Heart right ventricle (tissue), 16 donors: ENCODE measurements around the gene PTPN4. TPM values are rescaled to one million over a fixed set of nuclear protein-coding genes. Genes with fewer than 3 reads are reported as not detected.
A peak's percentile ranks its signal among the peaks of the same experiment; 100 is the strongest.

Source experiments
- ATAC-seq, 8 donors: fragments of 200-7000 bp; cut with Tn5 transposase; one replicate each; pipeline ENCODE4 v1.9.1; 2020; ENCODE audit warnings: mild to moderate bottlenecking in 8 of 8, moderate library complexity in 8 of 8, moderate number of reproducible peaks in 1 of 8
- DNase-seq, 2 donors: peaks; one replicate each; pipeline ENCODE4 v3.0.0-alpha.2; 2020
- H3K27ac ChIP-seq, 10 donors: fragments of 200-600 bp; sonication (generic) in 2 of 10; one replicate each; pipeline versions ENCODE4 v1.5.0 to v1.8.0; 2020 to 2022; ENCODE audit warnings: mild to moderate bottlenecking in 3 of 10
- H3K27me3 ChIP-seq, 7 donors: fragments of 200-600 bp; one replicate each; pipeline ENCODE4 v1.8.0; 2021 to 2022; ENCODE audit warnings: mild to moderate bottlenecking in 2 of 7
- H3K36me3 ChIP-seq, 9 donors: fragments of 200-600 bp; sonication (generic) in 1 of 9; one replicate each; pipeline versions ENCODE4 v1.5.0 to v1.8.0; 2020 to 2022; ENCODE audit warnings: mild to moderate bottlenecking in 2 of 9
- H3K4me1 ChIP-seq, 9 donors: fragments of 200-600 bp; sonication (generic) in 1 of 9; one replicate each; pipeline versions ENCODE4 v1.5.0 to v1.8.0; 2020 to 2022; ENCODE audit warnings: mild to moderate bottlenecking in 4 of 9
- H3K4me3 ChIP-seq, 10 donors: fragments of 200-600 bp; sonication (generic) in 2 of 10; one replicate each; pipeline versions ENCODE4 v1.5.0 to v1.8.0; 2020 to 2022; ENCODE audit warnings: mild to moderate bottlenecking in 7 of 10, moderate library complexity in 2 of 10
- H3K9me3 ChIP-seq, 11 donors: fragments of 200-600 bp in 10 of 11; sonication (generic) in 2 of 11; one replicate each; pipeline versions ENCODE4 v1.5.0 to v1.8.0; 2013 to 2022; ENCODE audit warnings: mild to moderate bottlenecking in 2 of 11, control low read depth in 1 of 11, moderate library complexity in 1 of 11
- WGBS, 2 donors: extraction: QIAGEN DNeasy Blood & Tissue Kit; methylation state at CpG; one replicate each; pipeline ENCODE4 v1.1.7; 2013; ENCODE audit warnings: inconsistent platforms in 1 of 2; 5-methylcytosine and 5-hydroxymethylcytosine counted together
- intact Hi-C, 10 donors: fragments of 100-400 bp; cut with DNase I; formaldehyde crosslinking; loops; one replicate each; pipeline versions ENCODE4 v1.11.1 to v1.14.2; 2022
- polyA plus RNA-seq, 2 donors: library from polyadenylated mRNA; stranded (reverse); fragments of 200-250 nt; gene quantifications; one replicate each; pipeline ENCODE4 v1.2.3, GENCODE V29; 2013
- total RNA-seq, 10 donors: library from RNA; stranded (reverse); fragmentation: NEBNext Ultra II Directional in 3 of 10; extraction: Animal tissue kit (Norgen Biotek cat#: 25700) in 3 of 10; gene quantifications; one replicate each; pipeline versions ENCODE4 v1.2.1 to v1.2.4, GENCODE V29; 2021 to 2023
- TF ChIP-seq, protein P1 (sequence below), 9 donors: fragments of 200-600 bp; sonication (generic) in 2 of 9; IDR thresholded peaks; one replicate each; pipeline versions ENCODE4 v1.5.0 to v1.8.0; 2021 to 2022; ENCODE audit warnings: antibody characterized with exemption in 9 of 9, mild to moderate bottlenecking in 5 of 9, moderate library complexity in 1 of 9
- donor health status: Arrhythmogenic right ventricular cardiomyopathy.
- donor health status: ischemic (EF 13 %, LVEDD 7.1; RV severe dilation, severe dysfunction).
- donor health status: healthy with polysubstance abuse.
- donor health status: DM: no; HTN: yes; CAD: no.
- donor health status: DM: no; HTN: no; CAD: no.
- donor health status: ischemic (EF 25% LVEDD 6.9; RV normal size, moderate dysfunction).
- donor health status: ischemic (EF 25% LVEDD 5.7; RV mildly dilated, moderate dysfunction).
- donor health status: healthy.
- donor health status: DM: yes; HTN: yes; CAD: no.
- donor health status: Ischemic cardiomyopathy.
- donor health status: ischemic (EF 35%, LVEDD 5.7; RV mildly dilated, moderate dysfunction).
- donor health status: nonischemic (EF 11% LVEDD 7.7; RV severe dilation, severe dysfunction).
- donor health status: DM: yes; HTN: yes; CAD: no.
- donor health status: PGD.
- donor health status: ischemic (EF 29% LVEDD 5.4; RV normal size, mild dysfunction).
- donor health status: nonischemic (EF 23%, LVEDD 6.1; RV moderate dilation, normal function).

PTPN4 gene
- total and polyA plus RNA-seq, 12 donors: 2.5 to 56.1 (median 44.7) TPM

DNA sequence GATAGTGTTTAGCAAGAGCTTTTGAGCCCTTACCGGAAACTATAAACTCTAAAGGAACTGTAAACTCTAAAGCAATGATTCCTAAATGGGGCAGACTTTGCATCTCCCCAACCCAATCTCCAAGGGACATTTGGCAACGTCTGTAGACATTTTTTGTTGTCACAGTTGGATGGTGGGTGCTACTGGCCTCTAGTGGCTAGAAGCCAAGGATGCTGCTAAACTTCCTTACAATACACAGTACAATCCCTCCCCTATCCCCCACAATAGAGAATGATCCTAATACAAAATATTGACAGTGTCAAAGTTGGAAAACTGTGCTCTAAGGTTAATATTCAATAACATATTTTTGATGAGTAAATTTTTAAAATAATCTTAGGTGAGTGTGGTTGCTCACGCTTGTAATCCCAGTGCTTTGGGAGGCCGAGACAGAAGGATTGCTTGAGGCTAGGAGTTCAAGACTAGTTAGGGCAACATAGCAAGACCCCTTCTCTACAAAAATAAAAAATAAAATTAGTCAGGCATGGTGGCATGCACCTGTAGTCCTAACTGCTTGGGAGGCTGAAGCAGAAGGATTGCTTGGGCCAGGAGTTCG lies 66.7 kb downstream of the PTPN4 start:
- no peak overlapping the region for H3K27ac ChIP-seq
- no peak for DNase-seq
- no peaks in the 10 kb centered on the region for H3K27me3 ChIP-seq
- intact Hi-C loops: loop anchor here in 5 of 10 donors (2.0 to 5.0 kb wide), 4 partner anchors 70 to 124 kb away; no protein-coding TSS in a partner anchor
- H3K4me1 ChIP-seq: peaks cover 0 to 21% (median 7%) of the 10 kb centered on the region in 9 donors
- H3K4me3 ChIP-seq: no peak overlapping the region
- H3K36me3 ChIP-seq: peaks cover 0 to 6% (median 0%) of the 10 kb centered on the region in 9 donors
- ATAC-seq: peak in 3 of 8 donors; percentile 57 to 59 (median 57)
- TF ChIP-seq, protein P1, sequence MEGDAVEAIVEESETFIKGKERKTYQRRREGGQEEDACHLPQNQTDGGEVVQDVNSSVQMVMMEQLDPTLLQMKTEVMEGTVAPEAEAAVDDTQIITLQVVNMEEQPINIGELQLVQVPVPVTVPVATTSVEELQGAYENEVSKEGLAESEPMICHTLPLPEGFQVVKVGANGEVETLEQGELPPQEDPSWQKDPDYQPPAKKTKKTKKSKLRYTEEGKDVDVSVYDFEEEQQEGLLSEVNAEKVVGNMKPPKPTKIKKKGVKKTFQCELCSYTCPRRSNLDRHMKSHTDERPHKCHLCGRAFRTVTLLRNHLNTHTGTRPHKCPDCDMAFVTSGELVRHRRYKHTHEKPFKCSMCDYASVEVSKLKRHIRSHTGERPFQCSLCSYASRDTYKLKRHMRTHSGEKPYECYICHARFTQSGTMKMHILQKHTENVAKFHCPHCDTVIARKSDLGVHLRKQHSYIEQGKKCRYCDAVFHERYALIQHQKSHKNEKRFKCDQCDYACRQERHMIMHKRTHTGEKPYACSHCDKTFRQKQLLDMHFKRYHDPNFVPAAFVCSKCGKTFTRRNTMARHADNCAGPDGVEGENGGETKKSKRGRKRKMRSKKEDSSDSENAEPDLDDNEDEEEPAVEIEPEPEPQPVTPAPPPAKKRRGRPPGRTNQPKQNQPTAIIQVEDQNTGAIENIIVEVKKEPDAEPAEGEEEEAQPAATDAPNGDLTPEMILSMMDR (IDR thresholded peaks at IDR 0.05): peak in 8 of 9 donors; percentile 17 to 72 (median 58)
- WGBS, 2 donors: 74 to 76% methylated on average over 5 of the region's 5 CpGs
- H3K9me3 ChIP-seq: peaks cover 0 to 15% (median 0%) of the 10 kb centered on the region in 11 donors

DNA sequence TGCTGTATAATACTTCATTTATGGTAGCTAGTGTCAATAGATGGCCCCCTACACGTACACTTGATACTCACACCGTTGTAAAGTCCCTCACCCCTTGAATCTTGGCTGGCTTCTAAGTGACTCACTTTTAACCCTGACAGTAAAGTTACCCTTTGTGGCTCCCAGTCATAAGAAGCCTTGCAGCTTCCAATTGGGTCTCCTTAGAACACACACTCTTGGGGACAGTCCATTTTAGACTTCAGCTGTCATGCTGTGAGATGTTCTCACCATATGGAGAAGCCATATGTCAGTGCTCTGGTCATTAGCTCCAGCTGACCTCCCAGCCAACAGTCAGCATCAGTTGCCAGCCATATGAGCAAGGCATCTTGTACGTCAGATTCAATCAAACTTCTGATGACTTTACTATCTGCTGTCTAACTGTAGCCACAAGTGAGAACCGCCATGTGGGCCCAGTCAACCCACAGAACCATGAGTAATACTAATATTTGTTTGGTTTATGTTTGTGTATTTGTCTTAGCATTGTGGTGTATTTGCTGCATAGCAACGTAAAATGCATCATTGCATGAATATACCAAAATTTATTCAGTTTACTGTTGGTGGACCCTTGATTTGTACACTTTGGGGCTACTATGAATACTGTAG lies 68.3 kb downstream of the PTPN4 start:
- TF ChIP-seq, protein P1 (IDR thresholded peaks at IDR 0.05): no peak
- H3K4me3 ChIP-seq: no peak overlapping the region
- H3K4me1 ChIP-seq: peaks cover 0 to 24% (median 7%) of the 10 kb centered on the region in 9 donors
- 71 to 72% methylated on average over 5 of the region's 5 CpGs for WGBS, 2 donors
- ATAC-seq (peak in 2 of 8 donors; percentile 26 to 68), DNase-seq (no peak)
- no peak overlapping the region for H3K27ac ChIP-seq
- intact Hi-C loops: loop anchor here in 5 of 10 donors (2.0 to 5.0 kb wide), 4 partner anchors 71 to 126 kb away; no protein-coding TSS in a partner anchor
- peaks cover 0 to 15% (median 0%) of the 10 kb centered on the region in 11 donors for H3K9me3 ChIP-seq
- peaks cover 0 to 6% (median 0%) of the 10 kb centered on the region in 9 donors for H3K36me3 ChIP-seq
- H3K27me3 ChIP-seq: no peaks in the 10 kb centered on the region

DNA sequence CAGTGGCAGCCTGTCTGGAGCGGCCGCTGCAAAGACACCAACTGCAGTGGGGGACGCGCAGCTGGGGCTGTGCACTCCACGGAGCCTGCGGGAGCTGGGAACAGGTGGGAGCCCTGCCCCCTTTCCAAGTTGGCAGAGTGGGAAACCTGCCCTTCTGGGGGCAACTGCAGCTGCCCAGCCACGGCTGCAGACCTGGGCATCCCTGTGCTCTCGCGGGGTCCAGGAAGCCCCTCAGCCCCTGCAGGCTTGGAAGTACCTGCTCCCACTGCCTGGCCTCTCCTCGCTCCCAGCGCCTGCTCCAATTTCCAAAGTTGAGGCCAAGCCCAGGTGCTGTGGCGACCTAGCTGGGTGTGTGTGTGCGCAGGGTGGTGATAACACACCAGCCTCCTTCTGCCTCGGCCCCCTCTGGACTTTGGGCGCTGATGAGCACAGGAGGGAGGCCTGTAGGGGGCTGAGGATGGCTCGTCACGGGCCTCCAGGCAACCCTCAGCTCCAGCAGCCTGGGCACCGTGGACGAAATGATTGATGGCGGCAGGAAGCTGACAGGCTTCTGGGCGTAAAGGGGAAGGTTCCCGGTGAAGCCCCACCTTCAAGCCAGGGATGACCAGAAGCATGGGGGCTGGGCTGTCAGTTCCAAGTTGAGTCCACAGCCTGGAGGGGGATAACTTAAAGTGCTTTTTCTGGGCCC lies 76.9 kb downstream of the PTPN4 start:
- ATAC-seq (peak in 2 of 8 donors; percentile 18 to 44), DNase-seq (no peak)
- H3K27me3 ChIP-seq: no peaks in the 10 kb centered on the region
- intact Hi-C loops: loop anchor here in 1 of 10 donors (10.0 kb wide), 1 partner anchor 338 kb away; no protein-coding TSS in a partner anchor
- no peaks in the 10 kb centered on the region for H3K9me3 ChIP-seq
- peaks cover 0 to 26% (median 9%) of the 10 kb centered on the region in 9 donors for H3K4me1 ChIP-seq
- no peak overlapping the region for H3K27ac ChIP-seq
- TF ChIP-seq, protein P1 (IDR thresholded peaks at IDR 0.05): no peak
- H3K4me3 ChIP-seq: no peak overlapping the region
- H3K36me3 ChIP-seq: no peaks in the 10 kb centered on the region
- 96% methylated on average over 22 of the region's 22 CpGs for WGBS, 2 donors

DNA sequence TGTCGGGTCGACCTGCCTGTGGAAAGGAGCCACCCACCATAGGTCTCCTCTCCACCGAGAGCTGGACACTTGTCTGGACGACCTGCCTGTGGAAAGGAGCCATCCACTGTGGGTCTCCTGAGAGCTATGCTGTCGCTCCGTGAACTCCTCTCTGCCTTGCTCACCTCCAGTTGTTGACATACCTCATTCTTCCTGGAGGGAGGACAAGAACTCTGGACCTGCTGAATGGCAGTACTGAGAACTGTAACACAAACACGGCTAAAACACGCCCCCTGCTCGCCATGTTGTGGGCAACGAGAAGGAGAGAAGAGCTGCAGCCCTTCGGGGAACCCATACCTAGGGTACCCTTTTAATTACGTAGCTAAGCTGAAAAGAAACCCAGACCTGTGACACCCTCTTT lies 77.6 kb downstream of the PTPN4 start:
- no peak overlapping the region for H3K4me3 ChIP-seq
- ATAC-seq: peak in 1 of 8 donors; percentile 17
- DNase-seq: no peak
- no peak overlapping the region for H3K27ac ChIP-seq
- intact Hi-C loops: loop anchor here in 1 of 10 donors (10.0 kb wide), 1 partner anchor 337 kb away; no protein-coding TSS in a partner anchor
- H3K9me3 ChIP-seq: no peaks in the 10 kb centered on the region
- no peaks in the 10 kb centered on the region for H3K36me3 ChIP-seq
- TF ChIP-seq, protein P1 (IDR thresholded peaks at IDR 0.05): no peak
- no peaks in the 10 kb centered on the region for H3K27me3 ChIP-seq
- peaks cover 0 to 26% (median 9%) of the 10 kb centered on the region in 9 donors for H3K4me1 ChIP-seq
- 86% methylated on average over 12 of the region's 12 CpGs for WGBS, 2 donors
